IPS-20b (cell line): ENCODE data around the gene APBA2.
A peak's percentile ranks its signal among the peaks of the same experiment; 100 is the strongest.

Experiments
- H3K27ac ChIP-seq: one replicate; pipeline ENCODE4 v1.5.1; 2013; ENCODE audit warnings: low read length
- H3K27me3 ChIP-seq: 2 replicates; pipeline ENCODE4 v1.6.1; 2013; ENCODE audit warnings: mild to moderate bottlenecking, low read length, inconsistent platforms; ENCODE audit not compliant: insufficient read depth
- H3K36me3 ChIP-seq: 2 replicates; pipeline ENCODE4 v1.6.1; 2013; ENCODE audit warnings: low read depth, mild to moderate bottlenecking, inconsistent platforms, low read length, moderate library complexity; ENCODE audit not compliant: insufficient read depth
- H3K4me1 ChIP-seq: 2 replicates; pipeline ENCODE4 v1.6.1; 2013; ENCODE audit warnings: mild to moderate bottlenecking, control low read depth, inconsistent platforms, low read length, moderate library complexity; ENCODE audit not compliant: insufficient read depth
- H3K4me3 ChIP-seq: 2 replicates; pipeline ENCODE4 v1.5.1; 2013; ENCODE audit warnings: mild to moderate bottlenecking, low read length, inconsistent platforms
- H3K9ac ChIP-seq: 2 replicates; pipeline ENCODE4 v1.6.1; 2013; ENCODE audit warnings: low read depth, mild to moderate bottlenecking, inconsistent platforms, low read length, moderate library complexity
- H3K9me3 ChIP-seq: 2 replicates; pipeline ENCODE4 v1.6.1; 2013; ENCODE audit warnings: mild to moderate bottlenecking, low read depth, low read length, inconsistent platforms; ENCODE audit not compliant: insufficient read depth

The APBA2 gene

GRCh38 chr15:29110733-29111132 is 225.0 kb downstream of the APBA2 start:
- 0 out of 2 replicates have a peak, but pooled peaks cover 1% of the 10 kb centered on the region for H3K36me3 ChIP-seq
- no peak overlapping the region for H3K4me3 ChIP-seq
- peaks cover 3% of the 10 kb centered on the region; the same call in 1 of the 2 replicates for H3K4me1 ChIP-seq
- H3K27ac ChIP-seq: no peak overlapping the region
- no peaks in the 10 kb centered on the region for H3K9me3 ChIP-seq
- no peak overlapping the region for H3K9ac ChIP-seq
- H3K27me3 ChIP-seq: peaks cover under 1% of the 10 kb centered on the region; the same call in 1 of the 2 replicates

- Histone ChIP-seq H3K4me3 (no peak overlapping the region), H3K4me1 (peaks cover 3% of the 10 kb centered on the region; the same call in 1 of the 2 replicates), H3K9me3 (no peaks in the 10 kb centered on the region), H3K9ac (no peak overlapping the region), H3K27me3 (peaks cover 4% of the 10 kb centered on the region; the same call in 1 of the 2 replicates), H3K36me3 (no peaks in the 10 kb centered on the region), H3K27ac (no peak overlapping the region)
Measured at GRCh38 chr15:29111705-29112281, 226.0 kb downstream of the APBA2 start.

- no peak overlapping the region for H3K27ac ChIP-seq
- peaks cover 4% of the 10 kb centered on the region; the same call in 1 of the 2 replicates for H3K27me3 ChIP-seq
- no peak overlapping the region for H3K9ac ChIP-seq
- H3K4me3 ChIP-seq: no peak overlapping the region
- no peaks in the 10 kb centered on the region for H3K9me3 ChIP-seq
- no peaks in the 10 kb centered on the region for H3K36me3 ChIP-seq
- peaks cover 3% of the 10 kb centered on the region; the same call in 1 of the 2 replicates for H3K4me1 ChIP-seq
Measured at GRCh38 chr15:29113336-29114220, 227.8 kb downstream of the APBA2 start.

- Histone ChIP-seq H3K27ac (no peak overlapping the region), H3K27me3 (peaks cover 4% of the 10 kb centered on the region; the same call in 1 of the 2 replicates), H3K9me3 (no peaks in the 10 kb centered on the region), H3K4me1 (peaks cover 3% of the 10 kb centered on the region; the same call in 1 of the 2 replicates), H3K4me3 (no peak overlapping the region), H3K36me3 (no peaks in the 10 kb centered on the region), H3K9ac (no peak overlapping the region)
Measured at GRCh38 chr15:29114221-29115092, 228.7 kb downstream of the APBA2 start.

- H3K27ac ChIP-seq: no peak overlapping the region
- no peaks in the 10 kb centered on the region for H3K36me3 ChIP-seq
- H3K27me3 ChIP-seq: peaks cover 4% of the 10 kb centered on the region; the same call in 1 of the 2 replicates
- peaks cover 3% of the 10 kb centered on the region; the same call in 1 of the 2 replicates for H3K4me1 ChIP-seq
- H3K4me3 ChIP-seq: peak overlapping the region; percentile 77
- peak overlapping the region; percentile 69; the same call in 1 of the 2 replicates for H3K9ac ChIP-seq
- no peaks in the 10 kb centered on the region for H3K9me3 ChIP-seq
Measured at GRCh38 chr15:29115093-29115991, 229.6 kb downstream of the APBA2 start.

- Histone ChIP-seq H3K36me3 (no peaks in the 10 kb centered on the region), H3K9me3 (no peaks in the 10 kb centered on the region), H3K27me3 (peaks cover 4% of the 10 kb centered on the region; the same call in 1 of the 2 replicates), H3K4me3 (no peak overlapping the region), H3K4me1 (peaks cover 3% of the 10 kb centered on the region; the same call in 1 of the 2 replicates), H3K27ac (no peak overlapping the region), H3K9ac (no peak overlapping the region)
Measured at GRCh38 chr15:29116970-29117700, 231.4 kb downstream of the APBA2 start.

GRCh38 chr15:29117778-29118177 is 232.0 kb downstream of the APBA2 start:
- Histone ChIP-seq H3K36me3 (no peaks in the 10 kb centered on the region), H3K27me3 (peaks cover 4% of the 10 kb centered on the region; the same call in 1 of the 2 replicates), H3K4me3 (no peak overlapping the region), H3K27ac (no peak overlapping the region), H3K4me1 (peaks cover 3% of the 10 kb centered on the region; the same call in 1 of the 2 replicates), H3K9ac (no peak overlapping the region), H3K9me3 (no peaks in the 10 kb centered on the region)

GRCh38 chr15:29119847-29120246 is 234.1 kb downstream of the APBA2 start:
- peaks cover 4% of the 10 kb centered on the region; the same call in 1 of the 2 replicates for H3K27me3 ChIP-seq
- H3K36me3 ChIP-seq: no peaks in the 10 kb centered on the region
- H3K27ac ChIP-seq: no peak overlapping the region
- no peaks in the 10 kb centered on the region; the same call in 1 of the 2 replicates for H3K4me1 ChIP-seq
- H3K9me3 ChIP-seq: no peaks in the 10 kb centered on the region
- H3K4me3 ChIP-seq: no peak overlapping the region
- no peak overlapping the region for H3K9ac ChIP-seq

GRCh38 chr15:29120593-29121368 is 235.0 kb downstream of the APBA2 start:
- Histone ChIP-seq H3K9me3 (no peaks in the 10 kb centered on the region), H3K4me3 (no peak overlapping the region), H3K27me3 (peaks cover 4% of the 10 kb centered on the region; the same call in 1 of the 2 replicates), H3K36me3 (no peaks in the 10 kb centered on the region), H3K4me1 (no peaks in the 10 kb centered on the region; the same call in 1 of the 2 replicates), H3K9ac (no peak overlapping the region), H3K27ac (no peak overlapping the region)
